HG02970 (cell line): Measurements from ENCODE around the gene STEAP2.

Experiments used
- ATAC-seq: cut with Tn5 transposase; IDR thresholded peaks from one replicate; pipeline ENCODE4 v1.9.1; 2021; ENCODE audit warnings: mild to moderate bottlenecking, moderate library complexity, moderate number of reproducible peaks; ENCODE audit not compliant: unreplicated experiment, low FRiP score

Gene STEAP2

DNA sequence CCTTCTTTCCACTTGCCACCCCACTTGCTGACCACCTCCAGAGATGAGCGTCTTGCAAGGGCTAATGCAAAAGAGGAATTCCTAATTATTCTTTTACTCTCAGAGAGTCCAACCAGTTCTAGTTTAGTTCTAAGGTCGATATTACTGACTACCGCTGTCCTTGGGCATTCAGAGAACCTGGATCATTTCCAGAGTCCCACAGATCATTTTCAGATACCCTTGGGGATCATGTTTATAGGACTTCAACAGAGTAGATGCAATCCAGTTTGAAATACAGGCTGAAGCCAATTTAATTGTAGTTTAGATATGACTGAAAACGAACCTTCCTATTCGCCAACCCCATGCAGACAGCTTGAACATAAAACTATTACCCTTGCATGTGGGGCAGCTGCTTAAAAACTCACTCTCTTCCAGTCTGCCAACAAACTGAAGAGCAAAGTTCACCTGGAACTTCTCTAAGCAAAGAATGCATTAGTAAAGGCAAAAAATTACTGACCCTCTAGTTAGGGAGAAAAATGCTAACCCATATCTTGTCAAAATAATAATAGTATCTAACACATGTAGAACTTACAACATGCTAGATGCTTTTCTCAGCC, 55.8 kb downstream of the STEAP2 start:
- no peak for ATAC-seq

DNA sequence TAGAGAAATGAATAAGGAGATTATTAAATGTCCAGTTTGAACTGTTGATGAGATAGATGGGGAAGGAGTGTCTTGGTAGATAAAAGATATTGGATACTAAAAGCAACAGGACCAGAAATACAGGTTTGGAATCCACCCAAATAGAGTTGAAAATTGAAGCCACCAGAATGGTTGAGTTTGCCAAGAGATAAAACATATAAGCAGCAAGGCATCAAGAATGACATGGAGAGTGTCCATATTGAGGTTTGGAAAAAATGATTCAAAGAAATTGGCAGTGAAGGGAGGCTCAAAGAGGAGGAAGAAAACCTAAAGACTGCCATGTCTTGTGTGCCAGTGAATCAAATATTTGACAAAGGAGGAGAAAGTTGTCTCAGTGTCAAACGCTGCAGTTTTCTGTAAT, 57.6 kb downstream of the STEAP2 start:
- no peak for ATAC-seq

DNA sequence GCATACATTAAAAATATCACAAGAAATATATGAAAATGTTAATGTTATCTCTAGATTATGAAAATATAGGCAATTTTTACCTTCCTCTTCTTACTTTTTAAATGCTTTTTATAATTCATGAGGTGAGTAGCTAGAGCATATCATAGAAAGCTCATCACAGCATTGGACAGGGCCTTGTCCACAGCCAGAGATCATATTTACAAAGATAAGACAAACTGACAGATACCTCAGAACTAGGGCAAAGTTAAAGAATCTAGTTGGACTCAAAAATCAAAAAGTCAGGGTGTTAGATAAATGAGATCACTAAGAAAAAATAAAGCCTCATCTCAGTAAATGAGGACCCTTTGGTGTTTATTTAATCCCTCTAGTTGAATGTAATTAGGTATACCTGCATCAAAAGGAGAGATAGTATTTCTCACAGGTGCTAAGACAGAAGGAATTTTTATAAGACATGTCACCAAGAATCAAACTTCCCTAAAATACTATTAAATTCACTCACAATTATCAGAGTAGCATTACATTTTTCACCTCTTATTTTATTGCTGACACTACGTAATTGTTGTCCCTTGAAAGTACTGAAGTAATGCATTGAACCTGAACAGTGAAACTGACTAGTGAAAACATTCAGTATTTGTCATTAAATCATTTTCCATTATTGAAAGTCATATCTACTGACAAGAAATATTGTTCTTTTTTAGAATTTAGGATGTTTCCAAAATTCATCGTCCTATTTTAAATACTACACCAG, 59.1 kb downstream of the STEAP2 start:
- no peak for ATAC-seq

DNA sequence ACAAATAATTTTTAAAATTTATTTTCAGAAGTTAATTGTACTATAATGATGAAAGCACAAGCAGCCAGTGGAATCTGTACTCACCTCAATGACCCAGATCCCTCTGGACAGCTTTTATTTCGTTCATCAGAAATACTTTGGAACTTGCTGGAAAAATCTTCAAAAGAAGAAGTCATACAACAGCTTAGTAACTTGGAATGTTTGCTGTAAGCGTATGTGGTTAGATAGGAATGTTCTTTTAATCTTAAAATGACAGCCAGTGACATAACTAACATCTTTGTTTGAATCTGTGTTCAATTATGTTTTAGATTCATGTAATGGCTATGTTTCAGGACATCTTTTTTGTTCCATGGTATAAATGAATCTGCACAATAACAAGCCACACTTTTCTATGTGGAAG, 60.2 kb downstream of the STEAP2 start:
- no peak for ATAC-seq

DNA sequence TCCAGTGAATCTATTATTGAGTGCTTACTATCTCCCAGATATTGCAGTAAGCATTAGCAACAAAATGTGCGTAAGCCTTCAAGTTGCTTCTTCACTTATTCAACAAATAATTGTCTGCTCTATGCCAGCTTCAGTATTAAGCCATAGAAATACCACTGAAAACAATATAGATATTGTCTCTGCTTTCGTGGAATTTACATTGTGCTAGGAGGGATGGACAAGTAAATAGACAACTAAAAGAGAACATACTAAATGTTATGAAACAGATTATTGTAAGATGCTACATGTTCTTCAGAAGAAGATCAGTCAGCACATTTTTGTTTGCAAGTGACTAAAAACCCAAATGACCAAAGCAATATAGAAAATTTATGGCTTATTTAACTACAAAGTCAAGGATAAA, 60.7 kb downstream of the STEAP2 start:
- no peak for ATAC-seq

DNA sequence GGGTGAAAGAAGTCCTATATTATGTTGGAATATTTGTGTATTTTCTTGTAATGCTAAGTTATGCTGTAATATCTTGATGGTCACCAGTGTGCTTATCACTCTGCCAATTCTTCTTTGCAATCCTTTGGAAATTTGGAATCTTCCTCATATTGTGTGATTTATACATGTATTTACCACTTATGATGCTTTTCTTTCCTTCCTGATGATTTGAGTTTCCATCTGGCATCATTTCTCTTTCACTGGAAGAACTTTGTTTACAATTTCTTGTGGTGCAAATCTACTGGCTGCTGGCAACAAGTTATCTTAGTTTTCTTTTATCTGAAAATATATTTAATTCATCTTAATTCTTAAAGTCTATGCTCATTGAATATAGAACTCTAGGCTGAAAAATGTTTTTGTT, 62.6 kb downstream of the STEAP2 start:
- no peak for ATAC-seq

DNA sequence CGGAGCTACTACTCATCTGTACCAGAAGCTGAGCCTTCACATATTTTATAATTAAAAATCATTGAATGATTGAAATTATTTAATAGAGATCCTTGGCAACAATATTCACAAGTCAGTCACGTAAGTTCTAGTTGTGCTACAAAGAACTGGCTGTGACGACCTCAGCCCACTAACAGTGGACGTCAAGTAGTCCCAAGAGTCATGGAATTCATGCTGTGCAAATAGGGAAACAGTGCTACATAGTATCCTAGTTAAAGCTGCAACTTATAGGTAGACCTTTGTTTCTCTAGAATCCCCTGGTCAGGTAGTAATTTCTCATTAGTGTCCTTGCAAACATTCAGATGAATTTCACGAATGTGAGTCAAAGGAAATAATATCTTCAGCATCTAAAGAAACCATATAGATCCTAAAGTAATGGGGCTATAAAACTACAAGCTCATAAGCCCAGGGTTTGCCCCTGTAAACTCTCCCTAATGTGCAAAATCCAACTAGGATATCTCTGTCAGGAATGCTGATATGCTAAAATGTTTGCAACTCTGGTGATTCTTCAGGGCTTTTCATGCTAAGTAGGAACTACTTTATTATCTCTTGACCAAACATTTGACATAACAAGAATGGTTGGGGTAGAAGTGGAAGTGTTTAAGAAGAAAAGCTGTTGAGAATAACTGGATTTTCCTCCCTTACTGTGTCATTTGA, 64.6 kb downstream of the STEAP2 start:
- ATAC-seq = no peak
